Stimulated activated CD4-positive, alpha-beta T cell treated with anti-CD3 and anti-CD28 coated beads, Interleukin-1b, Interleukin-23, amount 100 ng/mL, for 1 hour (primary cell): Measurements from ENCODE around the gene ABCD1.
"Not testable (repeated sequence)": the region's sequence is repeated elsewhere in the genome, so short reads cannot be mapped to it uniquely, and the experiment has no call there.

Experiments
- DNase-seq, 2 donors: peaks; one replicate each; pipeline ENCODE4 v3.0.0-alpha.2; 2020; ENCODE audit warnings: low read depth in 2 of 2

Gene ABCD1

DNA sequence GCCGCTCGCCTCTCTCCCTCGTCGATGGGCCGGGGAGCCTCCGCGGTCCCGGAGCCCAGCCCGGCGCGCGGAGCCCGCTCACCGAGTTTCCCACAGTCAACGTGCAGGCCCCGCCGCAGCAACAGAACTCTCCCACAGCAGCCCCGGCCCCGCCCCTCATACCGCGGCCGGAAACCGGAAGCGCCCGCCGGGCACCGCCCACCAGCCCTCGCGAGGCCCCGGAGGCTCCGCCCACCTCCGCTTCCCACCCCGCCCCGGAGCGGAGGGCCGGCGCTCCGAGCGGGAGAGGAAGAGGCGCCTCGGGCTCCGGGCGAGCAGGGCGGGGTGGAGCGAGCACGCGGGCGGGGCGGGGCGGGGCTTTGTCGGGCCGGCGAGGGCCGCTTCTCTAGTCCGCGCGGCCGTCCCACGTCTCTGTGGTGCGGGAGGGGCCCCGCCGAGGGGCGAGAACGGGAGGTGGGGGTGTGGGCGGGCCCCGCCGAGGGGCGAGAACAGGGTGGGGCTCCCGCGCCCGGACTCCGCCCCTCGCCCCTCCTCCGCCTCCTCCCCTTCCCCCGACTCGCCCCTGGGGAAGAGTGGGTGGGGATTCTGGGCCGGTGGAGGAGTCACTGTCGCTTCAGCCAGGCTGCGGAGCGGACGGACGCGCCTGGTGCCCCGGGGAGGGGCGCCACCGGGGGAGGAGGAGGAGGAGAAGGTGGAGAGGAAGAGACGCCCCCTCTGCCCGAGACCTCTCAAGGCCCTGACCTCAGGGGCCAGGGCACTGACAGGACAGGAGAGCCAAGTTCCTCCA lies at the start of gene ABCD1, which contains the start of gene BCAP31:
TSS of gene ABCD1 (plus strand) at position 605 of the 787 bp plus-strand sequence. CDS start 411 bp downstream, outside the sequence.
TSS of gene BCAP31 (minus strand) at position 136 of the 787 bp plus-strand sequence. CDS start 1,143 bp downstream, outside the sequence.
- DNase-seq, result peak; percentile 75 to 77

DNA sequence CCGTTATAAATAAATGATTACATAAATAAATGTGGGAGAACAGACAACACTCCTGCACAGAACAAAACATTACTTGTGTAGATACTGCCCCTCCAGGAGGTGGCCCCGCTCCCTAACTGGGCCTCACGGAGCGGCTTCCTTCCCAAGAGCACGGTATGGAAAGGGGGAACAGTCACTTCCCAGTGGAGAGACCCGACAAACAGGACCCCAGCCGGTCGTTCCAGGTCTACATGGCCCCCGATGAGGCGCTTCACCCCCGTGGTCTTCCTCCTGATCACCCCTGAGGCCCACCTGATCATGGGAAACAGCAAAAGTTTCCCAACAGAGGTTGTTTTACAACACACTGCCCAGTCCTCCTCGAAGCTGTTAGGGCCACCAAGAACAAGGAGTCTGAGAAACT lies 43.5 kb upstream of the ABCD1 start:
- DNase-seq, result no peak

DNA sequence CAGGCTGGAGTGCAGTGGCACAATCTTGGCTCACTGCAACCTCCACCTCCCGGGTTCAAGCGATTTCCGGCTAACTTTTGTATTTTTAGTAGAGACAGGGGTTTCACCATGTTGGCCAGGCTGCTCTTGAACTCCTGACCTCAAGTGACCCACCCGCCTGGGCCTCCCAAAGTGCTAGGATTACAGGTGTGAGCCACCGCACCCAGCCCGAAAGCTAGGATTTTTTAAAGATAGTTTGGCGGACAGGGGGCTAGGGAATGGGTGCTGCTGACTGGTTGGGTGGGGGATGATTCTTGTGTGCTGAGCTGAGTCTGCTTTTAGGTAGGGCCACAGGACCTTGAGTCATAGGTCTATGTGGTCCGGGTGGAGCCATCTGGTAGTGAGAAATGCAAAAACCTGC lies 41.2 kb upstream of the ABCD1 start:
- not testable (repeated sequence) for DNase-seq

GRCh38 chrX:153684467-153685155 lies 40.0 kb upstream of the ABCD1 start:
- DNase-seq, result no peak

DNA sequence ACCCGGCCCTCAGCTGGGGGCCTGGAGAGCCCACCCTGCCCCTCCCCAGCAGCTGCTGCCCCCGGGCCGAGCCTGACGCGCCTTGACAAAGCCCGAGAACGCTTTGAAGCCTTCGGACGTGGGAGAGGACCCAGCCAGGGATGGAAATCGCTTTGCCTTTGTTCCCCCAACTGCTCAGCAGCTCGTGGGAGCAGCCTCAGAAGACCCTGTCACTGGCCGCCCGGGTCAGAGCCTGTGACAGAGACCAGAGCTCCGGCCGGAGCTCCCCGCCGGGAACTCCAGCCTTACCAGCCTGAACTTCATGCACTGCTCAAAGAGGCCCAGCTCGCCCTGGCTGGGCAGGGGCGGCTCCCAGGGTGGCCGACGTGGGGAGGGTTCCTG lies 39.5 kb upstream of the ABCD1 start:
- DNase-seq, result no peak

DNA sequence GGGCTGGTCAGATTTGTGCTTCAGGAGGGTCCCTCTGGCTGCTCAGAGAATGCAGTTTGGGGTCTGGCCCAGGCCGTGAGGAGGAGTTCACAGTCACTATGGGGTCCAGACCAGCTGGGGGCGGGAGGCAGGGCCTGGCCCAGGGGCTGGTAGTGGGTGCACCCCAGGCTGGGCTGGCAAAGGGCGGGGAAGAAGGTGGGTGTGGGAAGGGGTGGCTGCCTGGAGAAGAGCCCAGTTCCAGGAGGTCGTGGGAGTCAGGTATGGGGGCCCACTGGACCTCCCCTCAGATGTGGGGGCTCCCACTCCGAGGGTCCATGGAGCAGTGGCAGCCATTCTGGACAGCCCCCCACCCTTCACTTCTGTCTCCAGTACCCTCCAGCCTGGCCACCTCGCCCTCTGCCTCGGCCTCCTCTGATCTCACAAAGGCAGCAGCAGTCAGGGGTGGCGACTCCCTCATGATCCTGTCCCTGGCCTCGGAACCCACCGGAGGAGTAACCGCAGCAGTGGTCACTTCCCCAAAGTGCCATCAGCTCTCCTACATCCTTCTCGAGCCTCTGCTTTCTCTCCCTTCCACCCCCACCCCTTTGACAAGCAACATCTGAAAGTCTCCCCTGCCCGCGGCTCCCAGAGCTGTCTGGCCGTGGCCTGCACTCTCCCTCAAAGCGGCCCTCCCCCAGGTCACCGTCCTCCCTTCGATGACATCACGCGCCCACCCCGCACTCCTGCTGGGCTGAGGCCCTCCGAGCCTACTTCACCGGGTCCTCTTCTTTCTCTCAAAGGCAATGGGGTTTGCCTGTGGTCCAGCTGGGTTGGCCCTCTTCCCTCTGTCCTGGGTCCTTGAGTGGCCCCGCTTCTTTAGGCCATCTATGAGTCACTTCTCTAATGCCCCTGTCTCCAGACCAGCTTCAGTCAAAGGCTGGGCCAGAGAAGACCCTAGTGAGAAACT lies 38.6 kb upstream of the ABCD1 start:
- no peak for DNase-seq

- no peak for DNase-seq
Observed at GRCh38 chrX:153686711-153687110, 37.9 kb upstream of the ABCD1 start.

- no peak for DNase-seq
Observed at GRCh38 chrX:153687121-153688039, 37.3 kb upstream of the ABCD1 start, which contains the start of gene SLC6A8. Gene SLC6A8, plus strand, starts transcription at chrX:153687926. Its CDS starts 649 bp downstream, at chrX:153688575.

DNA sequence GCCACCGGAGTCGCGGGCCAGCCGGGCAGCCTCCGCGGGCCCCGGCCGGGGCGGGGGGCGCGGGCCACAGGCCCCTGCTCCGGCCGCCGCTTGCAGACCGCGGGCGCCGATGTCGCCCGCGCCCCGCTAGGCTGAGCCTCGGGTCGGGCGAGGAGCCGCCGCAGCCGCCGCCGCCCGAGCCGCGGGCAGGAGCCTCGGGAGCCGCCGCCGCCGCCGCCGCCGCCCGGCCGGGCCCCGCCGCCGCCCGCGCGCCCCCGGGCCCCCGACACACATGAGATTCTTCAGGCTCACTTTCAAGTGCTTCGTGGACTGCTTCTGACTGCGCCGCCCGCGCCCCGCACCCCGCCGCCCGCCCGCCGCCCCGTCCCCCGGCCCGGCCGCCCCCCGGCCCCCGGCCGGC lies 36.6 kb upstream of the ABCD1 start:
- DNase-seq, result no peak

DNA sequence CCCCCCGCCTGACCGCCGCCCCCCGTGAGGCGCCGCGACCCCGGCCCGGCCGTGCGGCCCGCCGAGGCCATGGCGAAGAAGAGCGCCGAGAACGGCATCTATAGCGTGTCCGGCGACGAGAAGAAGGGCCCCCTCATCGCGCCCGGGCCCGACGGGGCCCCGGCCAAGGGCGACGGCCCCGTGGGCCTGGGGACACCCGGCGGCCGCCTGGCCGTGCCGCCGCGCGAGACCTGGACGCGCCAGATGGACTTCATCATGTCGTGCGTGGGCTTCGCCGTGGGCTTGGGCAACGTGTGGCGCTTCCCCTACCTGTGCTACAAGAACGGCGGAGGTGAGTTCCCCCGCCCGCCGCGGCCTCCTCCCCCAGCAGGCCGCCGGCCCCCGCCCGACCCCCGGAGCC lies 36.1 kb upstream of the ABCD1 start:
- no peak for DNase-seq

- DNase-seq, result no peak
Observed at GRCh38 chrX:153688911-153689590, 35.6 kb upstream of the ABCD1 start.

DNA sequence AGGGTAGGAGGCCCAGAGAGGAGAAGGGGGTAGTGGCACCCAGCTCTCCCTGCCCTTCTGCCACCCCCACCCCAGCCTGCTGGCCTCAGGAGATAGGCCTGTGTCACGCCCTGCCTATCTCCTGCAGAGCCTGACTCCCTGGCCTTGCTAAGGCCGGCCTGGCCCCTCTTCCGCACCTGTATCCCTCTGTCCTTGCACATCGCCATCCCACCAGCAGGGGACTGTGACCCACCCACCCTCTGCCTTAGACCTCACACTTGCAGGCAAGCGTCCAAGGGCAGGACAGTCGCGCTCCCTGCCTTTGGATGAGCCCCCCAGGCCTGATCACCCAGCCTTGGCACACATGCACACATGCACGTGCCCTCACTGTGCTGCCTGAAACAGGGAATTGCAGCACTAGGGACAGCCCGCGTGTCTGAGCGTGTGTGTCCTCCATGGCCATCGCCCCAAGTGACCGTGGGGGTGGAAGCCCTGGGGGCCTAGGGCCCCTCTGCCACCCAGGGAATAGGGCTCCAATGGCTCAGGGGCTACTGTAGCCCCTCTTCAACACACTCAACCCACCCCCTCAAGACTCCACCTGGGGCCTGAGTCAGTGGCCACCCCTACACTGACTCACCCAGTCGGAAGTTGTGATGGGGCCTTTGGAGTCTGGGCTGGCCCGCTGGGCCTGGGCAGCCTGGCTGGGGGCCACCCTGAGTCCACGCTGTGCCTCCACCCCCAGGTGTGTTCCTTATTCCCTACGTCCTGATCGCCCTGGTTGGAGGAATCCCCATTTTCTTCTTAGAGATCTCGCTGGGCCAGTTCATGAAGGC lies 34.8 kb upstream of the ABCD1 start:
- DNase-seq, result no peak

GRCh38 chrX:153690466-153690865 lies 34.2 kb upstream of the ABCD1 start:
- no peak for DNase-seq

DNA sequence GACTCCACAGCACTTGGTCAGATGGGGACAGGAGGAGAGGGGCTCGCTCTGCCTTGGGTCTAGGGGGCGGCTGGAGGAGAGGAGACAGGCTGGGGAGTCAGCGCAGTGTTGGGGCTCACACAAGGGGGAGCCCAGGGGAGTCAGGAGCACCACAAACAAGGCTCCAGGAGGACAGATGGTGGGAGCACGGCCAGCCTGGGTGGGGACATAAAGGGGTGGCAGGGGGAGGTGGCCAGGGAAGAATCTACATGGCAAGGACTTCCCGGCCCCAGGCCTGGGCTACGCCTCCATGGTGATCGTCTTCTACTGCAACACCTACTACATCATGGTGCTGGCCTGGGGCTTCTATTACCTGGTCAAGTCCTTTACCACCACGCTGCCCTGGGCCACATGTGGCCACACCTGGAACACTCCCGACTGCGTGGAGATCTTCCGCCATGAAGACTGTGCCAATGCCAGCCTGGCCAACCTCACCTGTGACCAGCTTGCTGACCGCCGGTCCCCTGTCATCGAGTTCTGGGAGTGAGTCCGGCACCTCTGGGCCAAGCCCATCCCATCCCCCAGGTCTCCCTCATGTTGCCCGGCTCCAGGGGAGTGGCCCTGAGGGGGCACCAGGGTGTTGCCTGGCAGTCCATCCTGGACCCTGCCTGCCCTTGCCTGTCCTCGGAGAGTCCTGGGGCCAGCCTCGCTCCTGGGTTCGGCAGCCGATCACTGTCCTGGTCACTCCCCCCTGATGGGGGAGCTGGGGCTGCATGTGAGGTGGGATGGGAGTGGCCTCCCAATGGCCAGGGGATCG lies 33.4 kb upstream of the ABCD1 start:
- DNase-seq, result not testable (repeated sequence)

- DNase-seq, result no peak
Observed at GRCh38 chrX:153692003-153692402, 32.7 kb upstream of the ABCD1 start.

DNA sequence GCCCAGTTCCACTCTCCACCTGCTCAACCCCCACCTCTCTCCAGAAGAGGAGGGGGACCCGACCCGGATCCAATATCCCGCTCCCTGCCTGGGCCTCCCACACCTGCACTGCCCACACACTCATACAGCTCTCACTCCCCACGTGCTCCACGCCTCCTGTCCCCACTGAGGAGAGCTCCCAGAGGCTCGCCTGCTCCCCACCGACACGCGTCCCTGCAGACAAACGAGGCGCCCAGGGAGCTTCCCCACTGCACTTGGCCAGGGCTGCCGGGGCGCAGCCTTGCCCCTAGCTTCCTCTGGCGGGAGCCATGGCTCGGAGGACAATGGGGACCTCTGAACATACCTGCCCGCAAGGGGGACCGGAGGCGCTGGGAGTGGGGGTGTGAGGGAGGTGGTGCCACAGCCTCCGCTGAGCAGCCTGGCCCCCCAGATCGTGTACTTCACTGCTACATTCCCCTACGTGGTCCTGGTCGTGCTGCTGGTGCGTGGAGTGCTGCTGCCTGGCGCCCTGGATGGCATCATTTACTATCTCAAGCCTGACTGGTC lies 32.0 kb upstream of the ABCD1 start:
- DNase-seq, result no peak

GRCh38 chrX:153693216-153694086 lies 31.2 kb upstream of the ABCD1 start:
- DNase-seq, result no peak
